Choroid plexus epithelial cell (primary cell): ENCODE results near the gene MEIS2.

Experiments
- DNase-seq: peaks from one replicate; pipeline ENCODE4 v3.0.0-alpha.2; 2010; ENCODE audit warnings: low read depth
- H3K4me3 ChIP-seq: 2 replicates; pipeline ENCODE4 v1.5.1; 2011; ENCODE audit warnings: low read depth, mild to moderate bottlenecking, control low read depth, low read length, moderate library complexity
- CTCF ChIP-seq: conservative IDR thresholded peaks from 2 replicates; pipeline ENCODE4 v1.5.1; 2011; ENCODE audit warnings: low read depth, mild to moderate bottlenecking, control low read depth, inconsistent platforms, low read length, moderate library complexity

The MEIS2 gene

GRCh38 chr15:36948982-36949381, 151.4 kb downstream of the MEIS2 start:
- DNase-seq: no peak
- no peak overlapping the region for H3K4me3 ChIP-seq
- no peak for TF ChIP-seq CTCF

GRCh38 chr15:36947035-36947719, 153.2 kb downstream of the MEIS2 start:
- H3K4me3 ChIP-seq: no peak overlapping the region
- no peak for DNase-seq
- TF ChIP-seq CTCF: no peak

- no peak for TF ChIP-seq CTCF
- H3K4me3 ChIP-seq: no peak overlapping the region
- DNase-seq: no peak
These were observed 155.9 kb downstream of the MEIS2 start for GRCh38 chr15:36944442-36944841.

- H3K4me3 ChIP-seq: no peak overlapping the region
- no peak for TF ChIP-seq CTCF
- DNase-seq: no peak
These were observed 156.6 kb downstream of the MEIS2 start for GRCh38 chr15:36943508-36944361.

- no peak for DNase-seq
- TF ChIP-seq CTCF: no peak
- no peak overlapping the region for H3K4me3 ChIP-seq
These were observed 158.0 kb downstream of the MEIS2 start for GRCh38 chr15:36942248-36942827.

- no peak overlapping the region for H3K4me3 ChIP-seq
- no peak for TF ChIP-seq CTCF
- no peak for DNase-seq
These were observed 158.6 kb downstream of the MEIS2 start for GRCh38 chr15:36941798-36942197.
